Skin of body (tissue), 2 donors: Measurements from ENCODE around the gene VPS25. TPM values are rescaled to one million over a fixed set of nuclear protein-coding genes. Genes with fewer than 3 reads are reported as not detected.

Experiments
- DNase-seq: peaks from one replicate; lab custom pipeline; 2025; lab: John Stamatoyannopoulos, UW
- total RNA-seq: library from RNA; depleted of rRNA; stranded (reverse); fragments of >200 nt; gene quantifications from one replicate; pipeline ENCODE4 v1.2.3, GENCODE V29; 2014

VPS25 gene
- total RNA-seq, 1 donor from 2014 or later = 33.3 TPM

GRCh38 chr17:42795061-42795460 lies 21.8 kb downstream of the VPS25 start:
- DNase-seq = no peak

- DNase-seq = no peak
Observed at GRCh38 chr17:42795465-42795864, 22.2 kb downstream of the VPS25 start.

GRCh38 chr17:42796066-42796758 lies 23.0 kb downstream of the VPS25 start:
- no peak for DNase-seq

GRCh38 chr17:42797067-42798007 lies 24.1 kb downstream of the VPS25 start:
- DNase-seq = no peak

GRCh38 chr17:42798011-42798382 lies 24.7 kb downstream of the VPS25 start:
- no peak for DNase-seq

- peak; percentile 57 for DNase-seq
Observed at GRCh38 chr17:42798383-42799380, 25.4 kb downstream of the VPS25 start, which contains the start of the genes CNTD1 and COA3. CNTD1 (plus strand) TSS chr17:42798861; CDS start chr17:42799068, 207 bp downstream. COA3 (minus strand) TSS chr17:42798704; CDS start chr17:42798681, 23 bp downstream.

GRCh38 chr17:42803074-42803883 lies 30.0 kb downstream of the VPS25 start:
- DNase-seq = no peak

- DNase-seq = no peak
Observed at GRCh38 chr17:42804918-42805367, 31.7 kb downstream of the VPS25 start.

GRCh38 chr17:42806249-42806648 lies 33.0 kb downstream of the VPS25 start:
- DNase-seq = no peak

- DNase-seq = no peak
Observed at GRCh38 chr17:42809250-42809649, 36.0 kb downstream of the VPS25 start.

GRCh38 chr17:42814633-42815399 lies 41.6 kb downstream of the VPS25 start:
- no peak for DNase-seq

GRCh38 chr17:42817866-42818265 lies 44.6 kb downstream of the VPS25 start:
- DNase-seq = no peak

GRCh38 chr17:42818379-42818778 lies 45.1 kb downstream of the VPS25 start:
- no peak for DNase-seq

GRCh38 chr17:42819939-42820535 lies 46.8 kb downstream of the VPS25 start:
- DNase-seq = no peak

GRCh38 chr17:42821176-42821575 lies 47.9 kb downstream of the VPS25 start:
- no peak for DNase-seq

- no peak for DNase-seq
Observed at GRCh38 chr17:42827472-42827871, 54.2 kb downstream of the VPS25 start.
